GM13977 (cell line): Measurements from ENCODE around the gene MYOZ3.

Experiments
- DNase-seq: peaks from one replicate; pipeline ENCODE4 v3.0.0; 2012; ENCODE audit warnings: low spot score
- CTCF ChIP-seq: IDR thresholded peaks from 2 replicates; pipeline ENCODE4 v1.5.1; 2012; ENCODE audit warnings: mild to moderate bottlenecking, control low read depth; ENCODE audit not compliant: insufficient read depth; ENCODE audit errors: extremely low read depth, missing control alignments
- in situ Hi-C: fragments of 300-500 bp; cut with MboI; formaldehyde crosslinking; loops from one replicate; pipeline ENCODE4 v1.12.0; 2022; ENCODE audit warnings: low sequenced_read_pairs, low pct_unique_long_range_greater_than_20kb, mixed read lengths, inconsistent platforms; ENCODE audit not compliant: unreplicated experiment

Gene MYOZ3

GRCh38 chr5:150616024-150616470, 45.0 kb upstream of the MYOZ3 start:
- in situ Hi-C loops, result no loop called here
- no peak for DNase-seq
- no peak for TF ChIP-seq CTCF

GRCh38 chr5:150616506-150616905, 44.5 kb upstream of the MYOZ3 start:
- no peak for DNase-seq
- no peak for TF ChIP-seq CTCF
- in situ Hi-C loops, result no loop called here

- no peak for DNase-seq
- in situ Hi-C loops, result no loop called here
- TF ChIP-seq CTCF, result no peak
These were observed 42.9 kb upstream of the MYOZ3 start for GRCh38 chr5:150618163-150618562.

- in situ Hi-C loops, result no loop called here
- DNase-seq, result no peak
- no peak for TF ChIP-seq CTCF
These were observed 42.3 kb upstream of the MYOZ3 start for GRCh38 chr5:150618588-150619281.

- no peak for DNase-seq
- no peak for TF ChIP-seq CTCF
- in situ Hi-C loops, result no loop called here
These were observed 41.5 kb upstream of the MYOZ3 start for GRCh38 chr5:150619359-150620230.

- no peak for DNase-seq
- no peak for TF ChIP-seq CTCF
- in situ Hi-C loops, result no loop called here
These were observed 39.8 kb upstream of the MYOZ3 start for GRCh38 chr5:150621301-150621700.
